ENCODE data around the gene WDR37.
"Not testable (repeated sequence)": the region's sequence is repeated elsewhere in the genome, so short reads cannot be mapped to it uniquely, and the experiment has no call there.

Gene WDR37

DNA sequence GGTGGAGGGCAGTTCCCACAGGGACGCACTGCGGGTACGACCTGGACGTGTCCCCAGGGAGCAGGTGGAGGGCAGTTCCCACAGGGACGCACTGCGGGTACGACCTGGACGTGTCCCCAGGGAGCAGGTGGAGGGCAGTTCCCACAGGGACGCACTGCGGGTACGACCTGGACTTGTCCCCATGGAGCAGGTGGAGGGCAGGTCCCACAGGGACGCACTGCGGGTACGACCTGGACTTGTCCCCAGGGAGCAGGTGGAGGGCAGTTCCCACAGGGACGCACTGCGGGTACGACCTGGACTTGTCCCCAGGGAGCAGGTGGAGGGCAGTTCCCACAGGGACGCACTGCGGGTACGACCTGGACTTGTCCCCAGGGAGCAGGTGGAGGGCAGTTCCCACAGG is 17.4 kb upstream of the WDR37 start:
- H3K27ac ChIP-seq (ENCODE audit: insufficient read depth in 1 of 2, low read depth in 1 of 2, low read length in 2 of 2, poor library complexity in 1 of 2, severe bottlenecking in 2 of 2); H3K4me1 ChIP-seq (ENCODE audit: control extremely low read depth in 1 of 4, control insufficient read depth in 4 of 4, insufficient read depth in 4 of 4, low read length in 3 of 4); POLR2A ChIA-PET; DNase-seq; H3K9me3 ChIP-seq (ENCODE audit: control extremely low read depth in 1 of 5, control insufficient read depth in 4 of 5, insufficient read depth in 2 of 5, low read depth in 1 of 5, low read length in 4 of 5); H3K27me3 ChIP-seq (replicated peaks in 2 of 5; ENCODE audit: control insufficient read depth in 4 of 5, insufficient read depth in 5 of 5, low read length in 4 of 5); CTCF ChIA-PET; H3K4me3 ChIP-seq (ENCODE audit: control insufficient read depth in 1 of 7, extremely low read depth in 1 of 7, insufficient read depth in 4 of 7, low read depth in 2 of 7, low read length in 6 of 7): not testable (repeated sequence)
- peaks cover 6 to 49% (median 29%) of the 10 kb centered on the region in 4 experiments for H3K36me3 ChIP-seq (ENCODE audit: control insufficient read depth in 4 of 4, insufficient read depth in 4 of 4, low read length in 3 of 4)
- WGBS (ENCODE audit: insufficient coverage) = 78% methylated on average over 3 of the region's 20 CpGs

DNA sequence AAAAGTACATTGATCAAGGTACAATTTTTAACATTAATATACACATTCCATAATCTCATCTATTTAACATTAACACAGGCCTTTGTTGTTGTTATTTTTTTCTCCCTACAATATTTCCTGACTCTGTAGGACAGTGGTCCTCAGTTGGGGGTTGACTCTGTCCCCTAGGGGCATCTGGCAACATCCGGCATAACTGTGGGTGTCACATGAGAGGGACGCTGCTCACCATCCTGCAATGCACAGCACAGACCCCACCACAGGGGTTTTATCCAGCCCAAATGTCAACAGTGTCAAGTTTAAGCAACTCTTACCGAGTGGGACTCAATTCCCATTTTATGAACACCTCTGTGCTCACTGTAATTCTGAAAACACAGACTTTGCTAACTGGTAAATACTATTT is 16.1 kb upstream of the WDR37 start:
- WGBS (ENCODE audit: insufficient coverage) = 92% methylated on average over 2 of the region's 3 CpGs
- ChIA-PET POLR2A (no interaction called here), CTCF (no interaction called here)
- Histone ChIP-seq H3K4me1 (ENCODE audit: control extremely low read depth in 1 of 4, control insufficient read depth in 4 of 4, insufficient read depth in 4 of 4, low read length in 3 of 4) (peaks cover 11 to 23% (median 18%) of the 10 kb centered on the region in 4 experiments), H3K36me3 (ENCODE audit: control insufficient read depth in 4 of 4, insufficient read depth in 4 of 4, low read length in 3 of 4) (peaks cover 6 to 57% (median 29%) of the 10 kb centered on the region in 4 experiments), H3K4me3 (ENCODE audit: control insufficient read depth in 1 of 7, extremely low read depth in 1 of 7, insufficient read depth in 4 of 7, low read depth in 2 of 7, low read length in 6 of 7) (no peak overlapping the region), H3K9me3 (ENCODE audit: control extremely low read depth in 1 of 5, control insufficient read depth in 4 of 5, insufficient read depth in 2 of 5, low read depth in 1 of 5, low read length in 4 of 5) (no peaks in the 10 kb centered on the region), H3K27me3 (replicated peaks in 2 of 5; ENCODE audit: control insufficient read depth in 4 of 5, insufficient read depth in 5 of 5, low read length in 4 of 5) (no peaks in the 10 kb centered on the region), H3K27ac (ENCODE audit: insufficient read depth in 1 of 2, low read depth in 1 of 2, low read length in 2 of 2, poor library complexity in 1 of 2, severe bottlenecking in 2 of 2) (no peak overlapping the region)
- no peak for DNase-seq

DNA sequence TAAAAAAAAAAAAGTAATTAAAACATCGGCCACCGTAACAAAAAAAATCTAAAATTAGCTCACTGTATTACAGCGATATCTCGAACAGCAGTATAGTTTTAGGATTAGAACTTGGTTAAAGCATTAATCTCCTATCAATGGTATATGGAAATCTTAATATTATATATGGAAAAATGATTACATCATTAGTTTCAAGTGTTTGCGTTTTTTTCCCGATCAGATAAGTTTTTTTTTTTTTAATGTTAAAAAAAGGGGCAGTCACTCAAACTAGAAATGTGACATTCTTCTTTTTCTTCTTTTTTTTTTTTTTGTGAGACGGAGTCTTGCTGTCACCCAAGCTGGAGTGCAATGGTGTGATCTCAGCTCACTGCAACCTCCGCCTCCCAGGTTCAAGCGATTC is 14.7 kb upstream of the WDR37 start:
- CTCF ChIA-PET = no interaction called here
- DNase-seq = no peak
- peaks cover 11 to 35% (median 20%) of the 10 kb centered on the region in 4 experiments for H3K4me1 ChIP-seq (ENCODE audit: control extremely low read depth in 1 of 4, control insufficient read depth in 4 of 4, insufficient read depth in 4 of 4, low read length in 3 of 4)
- H3K36me3 ChIP-seq (ENCODE audit: control insufficient read depth in 4 of 4, insufficient read depth in 4 of 4, low read length in 3 of 4) = peaks cover 6 to 61% (median 28%) of the 10 kb centered on the region in 4 experiments
- no peak overlapping the region for H3K27ac ChIP-seq (ENCODE audit: insufficient read depth in 1 of 2, low read depth in 1 of 2, low read length in 2 of 2, poor library complexity in 1 of 2, severe bottlenecking in 2 of 2)
- WGBS (ENCODE audit: insufficient coverage) = no CpG with 5 or more reads among the region's 9 CpGs
- no peak overlapping the region for H3K4me3 ChIP-seq (ENCODE audit: control insufficient read depth in 1 of 7, extremely low read depth in 1 of 7, insufficient read depth in 4 of 7, low read depth in 2 of 7, low read length in 6 of 7)
- POLR2A ChIA-PET = interaction anchor here (1.2 kb wide), 1 partner anchor 35 kb away, joined by 4 read pairs; no protein-coding TSS in a partner anchor
- no peaks in the 10 kb centered on the region for H3K27me3 ChIP-seq (replicated peaks in 2 of 5; ENCODE audit: control insufficient read depth in 4 of 5, insufficient read depth in 5 of 5, low read length in 4 of 5)
- no peaks in the 10 kb centered on the region for H3K9me3 ChIP-seq (ENCODE audit: control extremely low read depth in 1 of 5, control insufficient read depth in 4 of 5, insufficient read depth in 2 of 5, low read depth in 1 of 5, low read length in 4 of 5)

DNA sequence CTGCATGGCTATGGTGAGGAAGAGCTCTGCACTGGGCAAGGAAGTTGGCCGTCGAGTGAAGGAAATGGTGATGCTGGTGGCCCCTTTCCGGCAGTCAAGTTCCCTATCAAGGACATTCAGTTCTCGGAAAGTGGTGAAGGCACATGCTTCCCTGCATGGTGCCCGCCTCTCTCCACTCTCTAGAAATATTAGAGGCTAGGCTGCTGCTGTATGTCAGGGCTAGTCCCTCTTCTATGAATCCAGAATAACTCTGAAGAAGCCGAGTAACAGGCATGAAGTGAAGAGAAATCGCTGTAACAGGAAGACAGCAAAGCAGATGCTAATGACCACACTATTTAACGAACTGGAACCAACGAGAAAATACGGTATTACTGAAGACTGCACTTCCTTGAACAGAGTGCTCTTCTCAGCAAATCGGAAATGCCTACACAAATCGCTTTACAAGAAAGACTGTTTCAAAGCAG is 12.6 kb upstream of the WDR37 start:
- Histone ChIP-seq H3K9me3 (ENCODE audit: control extremely low read depth in 1 of 5, control insufficient read depth in 4 of 5, insufficient read depth in 2 of 5, low read depth in 1 of 5, low read length in 4 of 5) (no peaks in the 10 kb centered on the region), H3K27me3 (replicated peaks in 2 of 5; ENCODE audit: control insufficient read depth in 4 of 5, insufficient read depth in 5 of 5, low read length in 4 of 5) (no peaks in the 10 kb centered on the region), H3K36me3 (ENCODE audit: control insufficient read depth in 4 of 4, insufficient read depth in 4 of 4, low read length in 3 of 4) (peaks cover 6 to 57% (median 23%) of the 10 kb centered on the region in 4 experiments), H3K4me1 (ENCODE audit: control extremely low read depth in 1 of 4, control insufficient read depth in 4 of 4, insufficient read depth in 4 of 4, low read length in 3 of 4) (peaks cover 20 to 38% (median 28%) of the 10 kb centered on the region in 4 experiments), H3K27ac (ENCODE audit: insufficient read depth in 1 of 2, low read depth in 1 of 2, low read length in 2 of 2, poor library complexity in 1 of 2, severe bottlenecking in 2 of 2) (peak overlapping the region; percentile 35 to 73), H3K4me3 (ENCODE audit: control insufficient read depth in 1 of 7, extremely low read depth in 1 of 7, insufficient read depth in 4 of 7, low read depth in 2 of 7, low read length in 6 of 7) (peak overlapping the region in 6 of 7 experiments; percentile 39 to 74 (median 62))
- ChIA-PET CTCF (interaction anchor here (0.5 kb wide), 1 partner anchor 20 kb away, joined by 3 read pairs; no protein-coding TSS in a partner anchor), POLR2A (interaction anchor here (0.6 to 2.3 kb wide), 3 partner anchors 13 to 151 kb away, joined by 3 to 9 read pairs (median 5); partner anchors contain the start of gene WDR37)
- DNase-seq = peak; percentile 46 to 80 (median 73)
- 0% methylated on average over 10 of the region's 12 CpGs for WGBS (ENCODE audit: insufficient coverage)

DNA sequence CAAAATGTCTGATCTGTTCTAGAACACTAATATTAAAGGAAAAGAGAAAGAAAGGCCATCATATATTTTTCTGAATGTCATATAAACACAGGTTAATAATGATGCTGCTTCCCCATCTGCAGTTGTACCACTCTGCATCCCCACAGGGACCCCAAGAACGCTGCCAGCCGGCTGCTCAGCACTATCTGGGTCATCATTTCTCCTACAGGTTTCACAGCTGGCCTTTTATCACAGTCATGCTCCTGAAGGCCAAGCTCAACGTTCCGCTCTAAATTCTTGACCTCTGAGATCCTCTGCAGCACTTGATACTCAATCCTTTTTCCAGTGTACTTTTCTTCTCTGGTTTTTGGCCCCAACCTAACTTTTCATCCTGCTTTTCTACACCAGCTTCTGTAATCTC is 12.0 kb upstream of the WDR37 start:
- ChIA-PET POLR2A (interaction anchor here (2.3 kb wide), 1 partner anchor 12 kb away, joined by 9 read pairs; the partner anchor contains the start of gene WDR37), CTCF (interaction anchor here (0.7 to 1.7 kb wide), 4 partner anchors 11 to 26 kb away, joined by 3 to 6 read pairs (median 3); no protein-coding TSS in a partner anchor)
- H3K4me1 ChIP-seq (ENCODE audit: control extremely low read depth in 1 of 4, control insufficient read depth in 4 of 4, insufficient read depth in 4 of 4, low read length in 3 of 4) = peaks cover 20 to 38% (median 28%) of the 10 kb centered on the region in 4 experiments
- peak overlapping the region in 6 of 7 experiments; percentile 39 to 74 (median 62) for H3K4me3 ChIP-seq (ENCODE audit: control insufficient read depth in 1 of 7, extremely low read depth in 1 of 7, insufficient read depth in 4 of 7, low read depth in 2 of 7, low read length in 6 of 7)
- 74% methylated on average over 4 of the region's 4 CpGs for WGBS (ENCODE audit: insufficient coverage)
- no peaks in the 10 kb centered on the region for H3K27me3 ChIP-seq (replicated peaks in 2 of 5; ENCODE audit: control insufficient read depth in 4 of 5, insufficient read depth in 5 of 5, low read length in 4 of 5)
- no peaks in the 10 kb centered on the region for H3K9me3 ChIP-seq (ENCODE audit: control extremely low read depth in 1 of 5, control insufficient read depth in 4 of 5, insufficient read depth in 2 of 5, low read depth in 1 of 5, low read length in 4 of 5)
- DNase-seq = no peak
- peak overlapping the region; percentile 35 to 73 for H3K27ac ChIP-seq (ENCODE audit: insufficient read depth in 1 of 2, low read depth in 1 of 2, low read length in 2 of 2, poor library complexity in 1 of 2, severe bottlenecking in 2 of 2)
- peaks cover 6 to 55% (median 22%) of the 10 kb centered on the region in 4 experiments for H3K36me3 ChIP-seq (ENCODE audit: control insufficient read depth in 4 of 4, insufficient read depth in 4 of 4, low read length in 3 of 4)

DNA sequence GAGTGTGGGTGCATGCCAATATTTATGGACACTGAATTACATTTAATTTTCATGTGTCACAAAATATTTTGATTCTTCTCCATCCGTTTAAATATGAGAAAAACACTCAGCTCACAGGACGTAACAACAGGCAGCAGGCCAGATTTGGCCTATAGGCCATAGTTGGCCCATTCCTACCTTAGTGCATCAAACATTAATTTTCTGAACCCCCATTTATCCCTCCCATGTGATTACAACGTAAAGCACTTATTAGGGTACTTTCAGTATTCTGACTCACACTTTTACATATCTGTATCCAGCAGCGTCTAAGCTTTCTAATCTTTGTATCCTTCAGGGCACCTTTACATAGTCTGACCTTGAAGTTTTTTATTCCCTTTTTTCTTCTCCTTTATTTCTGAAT is 11.2 kb upstream of the WDR37 start:
- ChIA-PET POLR2A (interaction anchor here (0.6 to 2.3 kb wide), 2 partner anchors 11 to 36 kb away, joined by 4 to 9 read pairs; partner anchors contain the start of gene WDR37), CTCF (interaction anchor here (1.1 to 1.7 kb wide), 4 partner anchors 11 to 27 kb away, joined by 3 to 6 read pairs (median 4); no protein-coding TSS in a partner anchor)
- Histone ChIP-seq H3K27ac (ENCODE audit: insufficient read depth in 1 of 2, low read depth in 1 of 2, low read length in 2 of 2, poor library complexity in 1 of 2, severe bottlenecking in 2 of 2) (peak overlapping the region in 1 of 2 experiments; percentile 73), H3K9me3 (ENCODE audit: control extremely low read depth in 1 of 5, control insufficient read depth in 4 of 5, insufficient read depth in 2 of 5, low read depth in 1 of 5, low read length in 4 of 5) (no peaks in the 10 kb centered on the region), H3K27me3 (replicated peaks in 2 of 5; ENCODE audit: control insufficient read depth in 4 of 5, insufficient read depth in 5 of 5, low read length in 4 of 5) (no peaks in the 10 kb centered on the region), H3K4me3 (ENCODE audit: control insufficient read depth in 1 of 7, extremely low read depth in 1 of 7, insufficient read depth in 4 of 7, low read depth in 2 of 7, low read length in 6 of 7) (peak overlapping the region in 2 of 7 experiments; percentile 16 to 61), H3K4me1 (ENCODE audit: control extremely low read depth in 1 of 4, control insufficient read depth in 4 of 4, insufficient read depth in 4 of 4, low read length in 3 of 4) (peaks cover 22 to 41% (median 30%) of the 10 kb centered on the region in 4 experiments), H3K36me3 (ENCODE audit: control insufficient read depth in 4 of 4, insufficient read depth in 4 of 4, low read length in 3 of 4) (peaks cover 6 to 49% (median 17%) of the 10 kb centered on the region in 4 experiments)
- DNase-seq = no peak
- 98% methylated on average over 4 of the region's 4 CpGs for WGBS (ENCODE audit: insufficient coverage)

DNA sequence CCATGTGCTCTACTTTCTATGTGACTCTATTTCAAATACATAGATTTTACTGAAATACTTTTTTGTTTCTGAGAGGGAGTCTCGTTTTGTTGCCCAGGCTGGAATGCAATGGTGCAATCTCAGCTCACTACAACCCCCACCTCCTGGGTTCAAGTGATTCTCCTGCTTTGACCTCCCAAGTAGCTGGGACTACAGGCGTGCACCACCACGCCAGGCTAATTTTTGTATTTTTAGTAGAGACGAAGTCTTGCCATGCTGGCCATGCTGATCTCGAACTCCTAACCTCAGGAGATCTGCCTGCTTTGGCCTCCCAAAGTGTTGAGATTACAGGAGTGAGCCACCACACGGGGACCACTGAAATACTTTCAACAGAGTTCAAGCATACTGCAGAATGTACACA is 10.8 kb upstream of the WDR37 start:
- POLR2A ChIA-PET = interaction anchor here (0.6 to 0.9 kb wide), 2 partner anchors 10 to 12 kb away, joined by 3 read pairs; no protein-coding TSS in a partner anchor
- Histone ChIP-seq H3K36me3 (ENCODE audit: control insufficient read depth in 4 of 4, insufficient read depth in 4 of 4, low read length in 3 of 4) (peaks cover 3 to 44% (median 13%) of the 10 kb centered on the region in 4 experiments), H3K4me1 (ENCODE audit: control extremely low read depth in 1 of 4, control insufficient read depth in 4 of 4, insufficient read depth in 4 of 4, low read length in 3 of 4) (peaks cover 22 to 44% (median 33%) of the 10 kb centered on the region in 4 experiments), H3K27me3 (replicated peaks in 2 of 5; ENCODE audit: control insufficient read depth in 4 of 5, insufficient read depth in 5 of 5, low read length in 4 of 5) (no peaks in the 10 kb centered on the region), H3K4me3 (ENCODE audit: control insufficient read depth in 1 of 7, extremely low read depth in 1 of 7, insufficient read depth in 4 of 7, low read depth in 2 of 7, low read length in 6 of 7) (peak overlapping the region in 1 of 7 experiments; percentile 61), H3K27ac (ENCODE audit: insufficient read depth in 1 of 2, low read depth in 1 of 2, low read length in 2 of 2, poor library complexity in 1 of 2, severe bottlenecking in 2 of 2) (no peak overlapping the region), H3K9me3 (ENCODE audit: control extremely low read depth in 1 of 5, control insufficient read depth in 4 of 5, insufficient read depth in 2 of 5, low read depth in 1 of 5, low read length in 4 of 5) (no peaks in the 10 kb centered on the region)
- CTCF ChIA-PET = interaction anchor here (1.2 to 1.7 kb wide), 3 partner anchors 10 to 28 kb away, joined by 3 to 6 read pairs (median 4); no protein-coding TSS in a partner anchor
- no peak for DNase-seq
- 95% methylated on average over 4 of the region's 6 CpGs for WGBS (ENCODE audit: insufficient coverage)
